Stimulated activated CD8-positive, alpha-beta memory T cell treated with anti-CD3 and anti-CD28 coated beads, Interleukin-12 subunit alpha, Interleukin-12 subunit beta, amount 100 ng/mL, for 1 hour (primary cell): ENCODE data around the gene UNK.

Source experiments
- DNase-seq: peaks from one replicate; pipeline ENCODE4 v3.0.0-alpha.2; 2020; ENCODE audit warnings: low read depth

UNK gene, protein sequence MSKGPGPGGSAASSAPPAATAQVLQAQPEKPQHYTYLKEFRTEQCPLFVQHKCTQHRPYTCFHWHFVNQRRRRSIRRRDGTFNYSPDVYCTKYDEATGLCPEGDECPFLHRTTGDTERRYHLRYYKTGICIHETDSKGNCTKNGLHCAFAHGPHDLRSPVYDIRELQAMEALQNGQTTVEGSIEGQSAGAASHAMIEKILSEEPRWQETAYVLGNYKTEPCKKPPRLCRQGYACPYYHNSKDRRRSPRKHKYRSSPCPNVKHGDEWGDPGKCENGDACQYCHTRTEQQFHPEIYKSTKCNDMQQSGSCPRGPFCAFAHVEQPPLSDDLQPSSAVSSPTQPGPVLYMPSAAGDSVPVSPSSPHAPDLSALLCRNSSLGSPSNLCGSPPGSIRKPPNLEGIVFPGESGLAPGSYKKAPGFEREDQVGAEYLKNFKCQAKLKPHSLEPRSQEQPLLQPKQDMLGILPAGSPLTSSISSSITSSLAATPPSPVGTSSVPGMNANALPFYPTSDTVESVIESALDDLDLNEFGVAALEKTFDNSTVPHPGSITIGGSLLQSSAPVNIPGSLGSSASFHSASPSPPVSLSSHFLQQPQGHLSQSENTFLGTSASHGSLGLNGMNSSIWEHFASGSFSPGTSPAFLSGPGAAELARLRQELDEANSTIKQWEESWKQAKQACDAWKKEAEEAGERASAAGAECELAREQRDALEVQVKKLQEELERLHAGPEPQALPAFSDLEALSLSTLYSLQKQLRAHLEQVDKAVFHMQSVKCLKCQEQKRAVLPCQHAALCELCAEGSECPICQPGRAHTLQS

DNA sequence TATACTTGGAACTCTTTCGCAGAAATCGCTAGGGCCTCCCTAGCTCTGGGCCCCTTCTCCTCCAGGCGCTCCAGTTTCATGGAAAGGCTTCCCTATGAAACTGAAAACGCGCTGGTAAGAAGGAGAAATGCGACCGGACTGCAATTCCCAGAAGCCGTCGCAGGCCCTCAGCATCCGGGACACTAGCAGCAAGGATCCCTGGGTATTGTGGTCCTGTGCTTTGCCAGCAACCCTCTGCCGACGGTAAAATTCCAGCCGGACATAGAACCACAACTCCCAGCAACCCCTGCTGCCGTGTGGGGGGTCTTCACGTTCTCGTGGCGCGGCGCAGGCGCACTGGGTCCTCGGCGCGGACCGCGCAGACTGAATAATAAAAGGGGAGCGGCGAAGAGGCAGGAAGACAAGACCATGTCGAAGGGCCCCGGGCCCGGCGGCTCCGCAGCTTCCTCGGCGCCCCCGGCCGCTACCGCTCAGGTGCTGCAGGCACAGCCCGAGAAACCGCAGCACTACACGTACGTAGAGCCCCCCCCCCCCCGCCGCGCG lies at the start of gene UNK:
UNK (plus strand) TSS at position 334 of the 543 bp plus-strand sequence; CDS start at position 409, 75 bp downstream.
- peak; percentile 93 for DNase-seq

DNA sequence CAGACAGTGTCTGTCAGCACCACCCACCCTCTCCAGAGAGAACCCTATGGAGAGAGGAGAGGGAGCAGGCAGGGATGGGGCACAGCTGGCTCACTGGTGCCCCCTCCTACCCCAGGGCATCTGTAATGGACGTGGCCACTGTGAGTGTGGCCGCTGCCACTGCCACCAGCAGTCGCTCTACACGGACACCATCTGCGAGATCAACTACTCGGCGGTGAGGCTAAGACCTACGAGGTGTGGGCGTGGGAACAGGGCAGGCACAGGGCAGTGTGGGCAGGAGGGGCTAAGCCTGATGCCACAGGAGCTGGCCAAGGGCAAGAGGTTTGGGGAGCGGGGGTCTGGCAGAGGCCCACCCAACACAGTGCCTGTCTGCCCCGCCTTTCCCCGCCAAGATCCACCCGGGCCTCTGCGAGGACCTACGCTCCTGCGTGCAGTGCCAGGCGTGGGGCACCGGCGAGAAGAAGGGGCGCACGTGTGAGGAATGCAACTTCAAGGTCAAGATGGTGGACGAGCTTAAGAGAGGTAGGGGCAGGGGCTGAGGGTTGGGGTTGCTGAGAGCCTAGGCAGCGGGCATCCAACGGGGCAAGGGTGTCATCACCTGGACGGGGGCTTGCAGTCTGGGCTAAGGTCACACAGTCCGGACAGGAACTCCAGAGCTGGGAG lies 48.3 kb upstream of the UNK start:
- DNase-seq = no peak

DNA sequence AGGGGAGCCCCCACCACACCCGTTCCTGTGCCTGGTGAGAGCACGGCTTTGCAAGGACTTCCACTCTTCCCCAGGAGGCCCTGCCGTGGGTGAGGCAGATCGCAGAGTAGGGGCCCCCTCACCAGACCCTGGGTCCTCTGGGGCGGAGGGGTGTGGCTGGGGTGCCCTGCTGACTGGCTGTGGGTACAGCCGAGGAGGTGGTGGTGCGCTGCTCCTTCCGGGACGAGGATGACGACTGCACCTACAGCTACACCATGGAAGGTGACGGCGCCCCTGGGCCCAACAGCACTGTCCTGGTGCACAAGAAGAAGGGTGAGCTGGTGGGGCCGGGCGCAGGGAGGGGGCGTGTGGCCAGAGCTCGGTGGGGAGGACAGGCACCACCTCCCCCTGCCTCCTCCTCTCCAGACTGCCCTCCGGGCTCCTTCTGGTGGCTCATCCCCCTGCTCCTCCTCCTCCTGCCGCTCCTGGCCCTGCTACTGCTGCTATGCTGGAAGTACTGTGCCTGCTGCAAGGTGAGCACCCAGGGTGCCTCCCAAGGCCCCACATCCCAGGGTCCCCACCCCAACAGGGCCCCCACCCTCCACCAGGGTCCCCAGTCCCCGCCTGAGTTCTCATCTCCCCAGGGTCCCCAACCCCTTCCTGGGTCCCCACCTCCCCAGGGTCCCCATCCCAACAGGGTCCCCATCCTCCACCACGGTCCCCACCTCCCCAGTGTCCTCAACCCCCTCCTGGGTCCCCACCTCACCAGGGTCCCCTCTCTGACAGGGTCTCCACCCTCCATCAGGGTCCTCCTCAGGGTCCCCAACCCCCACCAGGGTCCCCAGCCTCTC lies 47.3 kb upstream of the UNK start:
- no peak for DNase-seq

DNA sequence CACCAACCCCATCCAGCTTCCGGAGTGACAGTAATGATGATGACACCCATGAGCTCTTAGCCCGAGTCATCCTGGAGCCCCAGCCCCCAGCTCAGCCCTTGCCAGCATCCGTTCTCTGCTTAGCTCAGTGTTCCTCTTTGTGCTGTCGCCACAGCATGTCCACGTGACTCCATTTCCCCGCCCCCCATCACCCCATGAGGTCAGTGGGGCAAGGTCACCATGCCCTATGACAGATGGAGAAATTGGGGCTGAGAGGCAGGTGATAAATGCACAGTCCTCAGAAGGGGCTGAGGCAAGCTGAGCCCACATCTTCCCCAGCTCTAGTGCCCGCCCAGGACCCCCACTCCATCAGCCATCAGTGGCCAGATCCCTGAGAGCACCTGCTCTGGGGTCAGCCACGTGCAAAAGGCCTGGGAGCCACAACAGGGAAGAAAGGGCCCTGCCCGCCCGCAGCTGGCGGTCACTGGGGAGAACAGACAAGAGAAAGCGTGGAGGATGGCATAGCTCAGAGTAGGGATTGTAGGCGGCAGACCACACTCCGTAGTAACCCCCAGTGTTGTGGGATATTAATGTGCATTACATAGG lies 46.3 kb upstream of the UNK start:
- no peak for DNase-seq

DNA sequence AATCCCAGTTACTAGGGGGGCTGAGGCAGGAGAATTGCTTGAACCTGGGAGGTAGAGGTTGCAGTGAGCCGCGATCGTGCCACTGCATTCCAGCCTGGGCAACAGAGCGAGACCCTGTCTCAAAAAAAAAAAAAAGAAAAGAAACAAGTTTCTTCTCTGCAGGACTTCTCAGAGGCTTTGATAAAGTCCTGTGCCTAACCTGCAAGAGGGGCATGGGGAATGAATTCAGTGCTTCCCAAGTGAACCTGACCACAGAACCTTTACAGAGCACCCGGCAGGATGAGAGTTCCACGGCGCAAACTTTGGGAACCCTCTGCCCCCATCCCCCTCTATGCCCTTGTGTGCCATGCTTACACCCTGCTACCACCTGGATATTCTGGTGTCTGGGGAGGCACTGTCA lies 45.4 kb upstream of the UNK start:
- DNase-seq = no peak

DNA sequence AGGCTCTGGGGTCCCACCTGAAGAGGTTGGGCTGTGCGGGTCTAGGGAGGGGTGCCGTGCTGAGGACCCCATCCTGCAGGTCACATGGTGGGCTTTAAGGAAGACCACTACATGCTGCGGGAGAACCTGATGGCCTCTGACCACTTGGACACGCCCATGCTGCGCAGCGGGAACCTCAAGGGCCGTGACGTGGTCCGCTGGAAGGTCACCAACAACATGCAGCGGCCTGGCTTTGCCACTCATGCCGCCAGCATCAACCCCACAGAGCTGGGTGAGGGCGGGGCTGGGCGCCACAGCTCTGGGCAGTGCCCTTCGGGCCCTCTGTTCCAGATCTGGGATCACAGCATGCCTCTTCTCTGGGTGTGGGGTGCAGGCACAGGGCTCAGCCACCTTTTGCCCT lies 44.8 kb upstream of the UNK start:
- no peak for DNase-seq

DNA sequence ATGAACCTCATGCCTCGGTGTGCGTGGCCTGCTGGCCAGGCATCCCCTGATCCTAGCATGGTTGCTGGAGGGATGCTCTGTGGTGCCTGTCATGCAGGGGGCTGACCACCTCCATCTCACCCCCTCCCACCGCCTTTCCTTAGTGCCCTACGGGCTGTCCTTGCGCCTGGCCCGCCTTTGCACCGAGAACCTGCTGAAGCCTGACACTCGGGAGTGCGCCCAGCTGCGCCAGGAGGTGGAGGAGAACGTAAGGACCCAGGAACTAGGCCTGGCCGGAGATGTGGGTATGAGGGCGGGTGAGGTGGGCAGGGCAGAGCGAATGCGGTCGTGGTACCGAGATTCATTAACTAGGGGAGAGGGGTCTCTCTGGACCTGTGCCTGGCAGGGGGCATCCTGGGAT lies 44.4 kb upstream of the UNK start:
- DNase-seq = no peak

DNA sequence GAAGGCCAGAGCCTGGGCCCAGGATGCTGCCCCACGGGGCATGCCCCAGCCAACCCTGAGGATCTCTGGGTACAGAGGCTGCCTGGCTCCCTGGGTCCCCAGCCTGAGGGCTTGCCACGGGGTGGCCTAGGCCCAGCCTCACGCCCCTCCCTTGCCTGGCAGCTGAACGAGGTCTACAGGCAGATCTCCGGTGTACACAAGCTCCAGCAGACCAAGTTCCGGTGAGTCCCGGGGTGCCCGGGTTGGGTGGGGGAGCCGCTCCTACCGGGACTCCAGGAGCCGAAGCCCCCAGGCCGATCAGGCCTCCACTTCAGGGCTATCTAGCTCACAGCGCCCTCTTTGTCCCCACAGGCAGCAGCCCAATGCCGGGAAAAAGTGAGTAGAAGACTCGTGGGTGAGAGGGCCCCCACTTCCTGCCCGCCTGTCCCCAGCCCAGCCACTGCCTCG lies 44.0 kb upstream of the UNK start:
- DNase-seq = no peak

DNA sequence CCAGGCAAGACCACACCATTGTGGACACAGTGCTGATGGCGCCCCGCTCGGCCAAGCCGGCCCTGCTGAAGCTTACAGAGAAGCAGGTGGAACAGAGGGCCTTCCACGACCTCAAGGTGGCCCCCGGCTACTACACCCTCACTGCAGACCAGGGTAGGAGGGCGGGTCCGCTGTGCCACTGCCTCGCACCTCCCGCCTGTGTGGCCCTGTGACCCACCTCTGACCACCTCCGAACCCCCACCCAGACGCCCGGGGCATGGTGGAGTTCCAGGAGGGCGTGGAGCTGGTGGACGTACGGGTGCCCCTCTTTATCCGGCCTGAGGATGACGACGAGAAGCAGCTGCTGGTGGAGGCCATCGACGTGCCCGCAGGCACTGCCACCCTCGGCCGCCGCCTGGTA lies 42.3 kb upstream of the UNK start:
- no peak for DNase-seq

DNA sequence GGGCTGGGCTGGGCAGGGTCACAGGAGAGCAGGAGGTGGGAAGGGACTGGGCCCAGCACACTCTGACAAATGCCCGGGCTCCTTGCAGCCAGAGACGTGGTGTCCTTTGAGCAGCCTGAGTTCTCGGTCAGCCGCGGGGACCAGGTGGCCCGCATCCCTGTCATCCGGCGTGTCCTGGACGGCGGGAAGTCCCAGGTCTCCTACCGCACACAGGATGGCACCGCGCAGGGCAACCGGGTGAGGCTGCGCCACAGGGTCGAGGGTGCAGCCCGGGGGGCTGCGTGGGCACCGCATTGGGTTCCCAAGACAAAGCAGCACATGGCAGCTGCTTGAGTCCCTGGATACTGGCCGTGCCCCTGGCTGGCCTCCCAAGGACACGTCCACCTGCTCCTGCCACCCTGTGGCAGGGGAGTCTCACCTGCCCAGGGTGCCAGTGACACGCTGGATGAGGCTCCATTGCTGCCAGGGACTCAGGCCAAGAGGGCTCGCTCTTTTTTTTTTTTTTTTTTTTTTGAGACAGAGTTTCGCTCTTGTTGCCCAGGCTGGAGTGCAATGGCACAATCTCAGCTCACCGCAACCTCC lies 40.9 kb upstream of the UNK start:
- no peak for DNase-seq

DNA sequence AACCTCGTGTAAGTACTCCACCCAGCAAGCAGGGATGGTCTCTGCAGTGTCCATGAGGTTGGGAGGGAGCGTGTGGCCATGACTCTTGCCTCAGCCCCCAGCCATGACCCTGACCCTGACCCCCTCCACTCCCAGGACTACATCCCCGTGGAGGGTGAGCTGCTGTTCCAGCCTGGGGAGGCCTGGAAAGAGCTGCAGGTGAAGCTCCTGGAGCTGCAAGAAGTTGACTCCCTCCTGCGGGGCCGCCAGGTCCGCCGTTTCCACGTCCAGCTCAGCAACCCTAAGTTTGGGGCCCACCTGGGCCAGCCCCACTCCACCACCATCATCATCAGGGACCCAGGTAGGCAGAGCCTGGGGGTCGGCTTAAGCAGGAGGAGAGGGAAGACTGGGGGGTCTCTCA lies 35.9 kb upstream of the UNK start:
- DNase-seq = no peak

DNA sequence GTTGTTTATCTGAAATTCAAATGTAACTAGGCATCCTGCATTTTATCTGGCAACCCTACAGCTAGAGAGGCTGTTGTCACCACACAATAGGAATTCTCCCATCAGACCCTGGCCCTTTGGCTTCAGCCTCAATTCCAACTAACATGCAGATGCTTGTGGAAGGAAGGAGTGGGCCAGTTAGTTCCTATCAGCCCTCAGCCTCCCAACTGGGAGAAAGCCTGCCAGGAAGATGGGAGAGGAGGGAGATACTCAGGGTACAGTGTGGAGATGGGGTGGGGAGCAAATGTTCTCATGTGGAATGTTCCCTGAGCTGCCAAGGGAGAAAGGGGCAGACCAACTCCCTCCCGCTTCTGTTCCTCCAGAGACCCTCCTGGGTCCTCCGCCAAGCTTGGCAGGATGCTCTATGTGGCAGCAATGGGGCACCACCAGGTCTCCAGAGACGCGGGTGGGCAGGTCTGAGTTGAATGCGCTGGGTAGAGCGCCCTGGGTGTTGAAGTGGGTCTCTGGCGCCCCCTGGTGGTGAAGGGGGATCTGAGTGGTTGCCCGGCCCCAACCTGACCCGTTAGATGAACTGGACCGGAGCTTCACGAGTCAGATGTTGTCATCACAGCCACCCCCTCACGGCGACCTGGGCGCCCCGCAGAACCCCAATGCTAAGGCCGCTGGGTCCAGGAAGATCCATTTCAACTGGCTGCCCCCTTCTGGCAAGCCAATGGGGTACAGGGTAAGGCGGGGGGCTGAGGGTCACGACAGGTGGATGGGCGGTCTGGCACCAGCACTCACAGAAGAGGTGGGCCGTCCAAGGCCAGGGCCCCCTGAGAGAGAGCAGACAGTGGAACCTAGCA lies 34.8 kb upstream of the UNK start:
- peak; percentile 91 for DNase-seq

DNA sequence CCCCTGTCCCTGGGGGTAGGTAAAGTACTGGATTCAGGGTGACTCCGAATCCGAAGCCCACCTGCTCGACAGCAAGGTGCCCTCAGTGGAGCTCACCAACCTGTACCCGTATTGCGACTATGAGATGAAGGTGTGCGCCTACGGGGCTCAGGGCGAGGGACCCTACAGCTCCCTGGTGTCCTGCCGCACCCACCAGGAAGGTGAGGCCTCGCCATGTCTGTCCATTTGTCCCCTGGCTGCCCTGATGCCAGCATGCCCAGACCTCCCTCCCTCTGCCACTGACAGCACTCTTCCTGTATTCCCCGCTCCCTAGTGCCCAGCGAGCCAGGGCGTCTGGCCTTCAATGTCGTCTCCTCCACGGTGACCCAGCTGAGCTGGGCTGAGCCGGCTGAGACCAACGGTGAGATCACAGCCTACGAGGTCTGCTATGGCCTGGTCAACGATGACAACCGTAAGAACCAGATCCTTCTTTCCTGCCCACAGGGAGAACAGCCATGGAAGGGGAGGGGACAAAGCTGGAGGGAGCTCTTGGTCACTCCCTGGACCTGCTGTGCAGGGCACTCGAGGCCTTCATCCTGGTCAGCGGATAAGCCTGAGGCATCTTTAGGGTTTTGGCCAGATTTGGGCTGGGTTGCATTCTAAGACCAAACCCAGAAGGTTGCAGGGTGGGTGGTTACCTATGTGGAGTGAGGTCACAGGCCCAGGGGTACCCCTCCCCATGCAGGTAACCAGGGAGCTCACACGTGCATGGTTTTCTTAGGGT lies 33.8 kb upstream of the UNK start:
- DNase-seq = no peak

DNA sequence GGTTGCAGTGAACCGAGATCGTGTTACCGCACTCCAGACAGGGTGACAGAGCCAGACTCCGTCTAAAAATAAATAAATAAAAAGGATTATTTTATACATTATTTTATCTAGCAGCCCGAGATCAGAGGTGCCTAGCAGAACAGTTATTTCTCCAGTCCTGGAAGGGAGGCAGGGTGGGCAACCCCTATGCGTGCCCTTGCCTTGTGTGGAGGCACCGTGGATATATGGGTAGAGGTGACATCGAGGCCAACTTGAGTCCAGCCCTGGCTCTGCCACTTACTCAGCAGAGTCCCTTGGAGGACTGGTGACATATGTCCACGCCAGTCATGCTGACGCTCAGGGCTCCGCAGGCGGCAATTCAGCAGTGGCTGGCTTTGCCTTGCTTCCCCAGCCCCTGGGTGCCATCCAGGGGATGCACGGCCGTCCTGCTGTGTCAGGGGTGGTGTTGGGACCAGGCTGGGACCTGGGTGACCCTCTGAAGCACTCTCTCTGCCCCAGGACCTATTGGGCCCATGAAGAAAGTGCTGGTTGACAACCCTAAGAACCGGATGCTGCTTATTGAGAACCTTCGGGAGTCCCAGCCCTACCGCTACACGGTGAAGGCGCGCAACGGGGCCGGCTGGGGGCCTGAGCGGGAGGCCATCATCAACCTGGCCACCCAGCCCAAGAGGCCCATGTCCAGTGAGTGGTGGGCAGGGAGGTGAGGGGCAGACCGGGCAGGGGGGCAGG lies 32.8 kb upstream of the UNK start:
- DNase-seq = no peak

DNA sequence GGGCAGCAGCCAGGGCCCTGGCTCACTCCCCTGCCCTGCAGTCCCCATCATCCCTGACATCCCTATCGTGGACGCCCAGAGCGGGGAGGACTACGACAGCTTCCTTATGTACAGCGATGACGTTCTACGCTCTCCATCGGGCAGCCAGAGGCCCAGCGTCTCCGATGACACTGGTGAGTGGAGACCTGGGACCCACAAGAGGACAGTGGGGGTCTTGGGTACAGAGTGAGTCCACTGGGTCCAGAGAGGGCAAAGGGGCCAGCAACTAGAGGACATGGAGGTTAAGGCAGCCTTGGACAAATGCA lies 32.2 kb upstream of the UNK start:
- DNase-seq = no peak

DNA sequence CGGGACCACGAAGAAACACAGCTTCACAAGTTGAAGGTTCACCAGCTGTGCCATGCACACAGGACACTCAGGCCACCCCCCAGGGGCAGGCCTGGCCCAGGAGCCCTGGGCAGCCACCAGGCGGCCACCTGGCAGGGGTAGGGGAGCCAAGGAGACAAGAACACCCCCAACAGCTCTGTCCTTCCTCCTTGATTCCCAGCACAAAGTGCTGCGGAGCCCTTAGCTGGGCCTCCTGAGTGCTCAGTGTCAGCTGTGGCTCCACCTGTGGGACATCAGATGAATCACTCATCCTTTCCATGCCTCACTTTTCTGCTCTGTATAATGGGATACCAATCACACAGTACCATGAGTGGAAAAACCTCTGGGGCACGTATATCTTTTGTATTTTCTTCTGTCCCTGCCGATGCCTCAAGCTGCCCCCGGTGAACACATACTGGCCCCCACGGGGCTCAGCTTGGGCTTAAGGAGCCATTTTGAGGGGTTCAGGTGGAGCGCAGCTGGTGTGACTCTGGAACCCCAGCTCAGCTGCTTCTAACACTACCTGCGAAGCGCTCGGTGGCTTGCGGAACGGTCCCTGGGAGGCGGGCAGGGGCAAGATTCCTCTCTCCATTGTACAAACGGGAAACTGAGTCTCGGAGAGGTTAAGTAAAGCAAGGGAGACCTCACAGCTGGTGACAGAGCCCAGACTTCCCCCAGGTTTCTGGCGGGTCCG lies 31.6 kb upstream of the UNK start:
- DNase-seq = no peak

DNA sequence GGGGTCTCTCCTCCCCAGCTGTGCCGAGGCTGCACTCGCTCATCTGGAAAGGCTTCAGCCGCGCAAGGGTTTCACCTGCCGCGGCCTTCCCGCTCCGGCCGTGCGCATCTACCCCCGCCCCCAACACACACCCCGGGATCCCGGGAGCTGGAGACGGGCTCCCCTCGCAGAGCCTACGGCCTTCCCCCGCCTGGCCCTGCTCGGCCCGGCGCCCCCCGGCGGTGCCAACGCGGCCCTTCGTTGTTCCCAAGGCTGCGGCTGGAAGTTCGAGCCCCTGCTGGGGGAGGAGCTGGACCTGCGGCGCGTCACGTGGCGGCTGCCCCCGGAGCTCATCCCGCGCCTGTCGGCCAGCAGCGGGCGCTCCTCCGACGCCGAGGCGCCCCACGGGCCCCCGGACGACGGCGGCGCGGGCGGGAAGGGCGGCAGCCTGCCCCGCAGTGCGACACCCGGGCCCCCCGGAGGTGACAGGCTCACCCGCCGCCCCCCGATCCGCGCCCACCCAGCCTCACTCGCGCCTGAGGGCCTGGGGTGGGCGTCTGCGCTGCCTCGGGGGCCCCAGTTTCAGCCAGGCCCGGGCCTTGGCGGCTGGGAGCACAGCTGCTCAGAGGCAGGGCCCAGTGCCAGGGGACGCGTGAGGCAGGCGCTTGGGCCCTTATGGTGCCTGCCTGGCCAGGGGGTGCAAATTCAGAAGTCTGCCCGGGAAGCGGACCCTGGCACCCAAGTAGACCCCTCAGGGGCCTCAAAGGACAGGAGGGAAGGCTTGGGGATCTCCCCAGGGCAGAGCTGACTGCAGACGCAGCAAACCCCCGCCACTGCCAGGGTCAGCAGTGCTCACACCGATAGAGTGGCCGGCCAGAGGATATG lies 30.9 kb upstream of the UNK start:
- peak; percentile 54 for DNase-seq
